ENCODE results near the gene TSPYL6.
"Not testable (repeated sequence)": the region's sequence is repeated elsewhere in the genome, so short reads cannot be mapped to it uniquely, and the experiment has no call there.

The TSPYL6 gene

GRCh38 chr2:54256091-54256694, at the start of gene TSPYL6:
TSPYL6 (minus strand) TSS chr2:54256229; CDS start chr2:54256151, 78 bp downstream.
- Histone ChIP-seq H3K27me3 (no peaks in the 10 kb centered on the region), H3K4me3 (ENCODE audit: low read depth in 1 of 2, low read length in 1 of 2) (no peak within 1 kb of the TSS), H3K9me3 (no peaks in the 10 kb centered on the region), H3K36me3 (no peaks in the 10 kb centered on the region), H3K27ac (no peak within 1 kb of the TSS), H3K4me1 (ENCODE audit: control insufficient read depth in 1 of 2, insufficient read depth in 1 of 2, low read depth in 1 of 2, low read length in 1 of 2) (no peaks in the 10 kb centered on the region)
- no peak for TF ChIP-seq CTCF (IDR thresholded peaks at IDR 0.05)

GRCh38 chr2:54303631-54304030, 47.6 kb upstream of the TSPYL6 start:
- H3K4me1 ChIP-seq (ENCODE audit: control insufficient read depth in 1 of 2, insufficient read depth in 1 of 2, low read depth in 1 of 2, low read length in 1 of 2) = no peaks in the 10 kb centered on the region
- no peak for TF ChIP-seq CTCF (IDR thresholded peaks at IDR 0.05)
- H3K27ac ChIP-seq = no peak overlapping the region

GRCh38 chr2:54298514-54298913, 42.5 kb upstream of the TSPYL6 start:
- no peaks in the 10 kb centered on the region for H3K36me3 ChIP-seq
- no peaks in the 10 kb centered on the region for H3K9me3 ChIP-seq
- no peak for TF ChIP-seq CTCF (IDR thresholded peaks at IDR 0.05)
- no peaks in the 10 kb centered on the region for H3K4me1 ChIP-seq (ENCODE audit: control insufficient read depth in 1 of 2, insufficient read depth in 1 of 2, low read depth in 1 of 2, low read length in 1 of 2)
- H3K27ac ChIP-seq = no peak overlapping the region
- H3K4me3 ChIP-seq (ENCODE audit: low read depth in 1 of 2, low read length in 1 of 2) = no peak overlapping the region
- no peaks in the 10 kb centered on the region for H3K27me3 ChIP-seq

More at GRCh38 chr2:54303631-54304030, 47.6 kb upstream of the TSPYL6 start:
- Histone ChIP-seq H3K9me3 (no peaks in the 10 kb centered on the region), H3K36me3 (no peaks in the 10 kb centered on the region), H3K27me3 (no peaks in the 10 kb centered on the region), H3K4me3 (ENCODE audit: low read depth in 1 of 2, low read length in 1 of 2) (no peak overlapping the region)

GRCh38 chr2:54295911-54296310, 39.9 kb upstream of the TSPYL6 start:
- Histone ChIP-seq H3K36me3 (no peaks in the 10 kb centered on the region), H3K4me1 (ENCODE audit: control insufficient read depth in 1 of 2, insufficient read depth in 1 of 2, low read depth in 1 of 2, low read length in 1 of 2) (no peaks in the 10 kb centered on the region), H3K9me3 (no peaks in the 10 kb centered on the region), H3K27me3 (no peaks in the 10 kb centered on the region), H3K27ac (no peak overlapping the region), H3K4me3 (ENCODE audit: low read depth in 1 of 2, low read length in 1 of 2) (no peak overlapping the region)
- TF ChIP-seq CTCF (IDR thresholded peaks at IDR 0.05) = no peak

- not testable (repeated sequence) for H3K4me3 ChIP-seq (ENCODE audit: low read depth in 1 of 2, low read length in 1 of 2)
These were observed 38.6 kb upstream of the TSPYL6 start for GRCh38 chr2:54294665-54295064.

GRCh38 chr2:54290356-54291025, 34.5 kb upstream of the TSPYL6 start:
- Histone ChIP-seq H3K9me3 (no peaks in the 10 kb centered on the region), H3K4me3 (ENCODE audit: low read depth in 1 of 2, low read length in 1 of 2) (no peak overlapping the region), H3K27me3 (no peaks in the 10 kb centered on the region), H3K4me1 (ENCODE audit: control insufficient read depth in 1 of 2, insufficient read depth in 1 of 2, low read depth in 1 of 2, low read length in 1 of 2) (no peaks in the 10 kb centered on the region), H3K27ac (no peak overlapping the region), H3K36me3 (no peaks in the 10 kb centered on the region)
- no peak for TF ChIP-seq CTCF (IDR thresholded peaks at IDR 0.05)

More at GRCh38 chr2:54294665-54295064, 38.6 kb upstream of the TSPYL6 start:
- H3K27ac ChIP-seq; H3K4me1 ChIP-seq (ENCODE audit: control insufficient read depth in 1 of 2, insufficient read depth in 1 of 2, low read depth in 1 of 2, low read length in 1 of 2); H3K9me3 ChIP-seq; H3K27me3 ChIP-seq; H3K36me3 ChIP-seq: not testable (repeated sequence)

Measured in neutrophil (primary cell).